Liver (tissue), 9 donors: Measurements from ENCODE around the gene FANCM. TPM values are rescaled to one million over a fixed set of nuclear protein-coding genes. Genes with fewer than 3 reads are reported as not detected.

Source experiments
- DNase-seq: peaks from one replicate; pipeline ENCODE4 v3.0.0-alpha.2; 2017; ENCODE audit warnings: low spot score
- H3K27ac ChIP-seq, 2 donors: one replicate each; pipeline ENCODE4 v1.7.0; 2013; ENCODE audit warnings: inconsistent platforms in 2 of 2, low read length in 2 of 2, control low read depth in 1 of 2, low read depth in 1 of 2, mild to moderate bottlenecking in 1 of 2
- H3K27me3 ChIP-seq, 4 donors: one replicate each; pipeline versions ENCODE4 v1.6.1 to v1.7.0; 2013; ENCODE audit warnings: low read length in 3 of 4, inconsistent platforms in 1 of 4, mild to moderate bottlenecking in 1 of 4, moderate library complexity in 1 of 4; ENCODE audit not compliant: control insufficient read depth in 4 of 4, insufficient read depth in 4 of 4
- H3K36me3 ChIP-seq, 4 donors: one replicate each; pipeline versions ENCODE4 v1.6.1 to v1.7.0; 2013; ENCODE audit warnings: low read length in 3 of 4, mild to moderate bottlenecking in 3 of 4, low read depth in 1 of 4, moderate library complexity in 1 of 4; ENCODE audit not compliant: control insufficient read depth in 4 of 4, insufficient read depth in 3 of 4
- H3K4me1 ChIP-seq, 4 donors: one replicate each; pipeline versions ENCODE4 v1.6.1 to v1.7.0; 2013; ENCODE audit warnings: low read length in 3 of 4, mild to moderate bottlenecking in 3 of 4, moderate library complexity in 1 of 4; ENCODE audit not compliant: control insufficient read depth in 4 of 4, insufficient read depth in 4 of 4
- H3K4me3 ChIP-seq, 3 donors: one replicate each; pipeline versions ENCODE4 v1.6.1 to v1.7.0; 2013; ENCODE audit warnings: low read length in 3 of 3, control low read depth in 1 of 3, low read depth in 1 of 3, mild to moderate bottlenecking in 1 of 3
- H3K9ac ChIP-seq, 2 donors: one replicate each; pipeline ENCODE4 v1.7.0; 2013; ENCODE audit warnings: low read length in 2 of 2, mild to moderate bottlenecking in 2 of 2, moderate library complexity in 2 of 2, control low read depth in 1 of 2, low read depth in 1 of 2
- H3K9me3 ChIP-seq, 4 donors: one replicate each; pipeline versions ENCODE4 v1.6.1 to v1.7.0; 2013; ENCODE audit warnings: low read length in 3 of 4; ENCODE audit not compliant: control insufficient read depth in 4 of 4
- EGR1 ChIP-seq, 2 donors: IDR thresholded peaks; 2 replicates each; pipeline ENCODE4 v1.6.1; 2016 to 2018; ENCODE audit warnings: antibody characterized with exemption in 2 of 2, low read depth in 2 of 2
- FOXA1 ChIP-seq: IDR thresholded peaks from 2 replicates; pipeline ENCODE4 v1.6.1; 2016; ENCODE audit warnings: antibody characterized with exemption
- FOXA2 ChIP-seq: IDR thresholded peaks from 2 replicates; pipeline ENCODE4 v1.6.1; 2016; ENCODE audit warnings: antibody characterized with exemption
- GABPA ChIP-seq, 2 donors: IDR thresholded peaks in 1 of 2; conservative IDR thresholded peaks in 1 of 2; 2 replicates each; pipeline ENCODE4 v1.6.1; 2016; ENCODE audit warnings: antibody characterized with exemption in 2 of 2, mild to moderate bottlenecking in 1 of 2, moderate library complexity in 1 of 2
- HNF4A ChIP-seq, 2 donors: conservative IDR thresholded peaks; 2 replicates each; pipeline ENCODE4 v1.6.1; 2016; ENCODE audit warnings: antibody characterized with exemption in 2 of 2, mild to moderate bottlenecking in 2 of 2
- HNF4G ChIP-seq: IDR thresholded peaks from 2 replicates; pipeline ENCODE4 v1.6.1; 2016; ENCODE audit warnings: antibody characterized with exemption
- JUND ChIP-seq, 2 donors: IDR thresholded peaks; 2 replicates each; pipeline ENCODE4 v1.6.1; 2016; ENCODE audit warnings: antibody characterized with exemption in 2 of 2
- NR2F2 ChIP-seq: IDR thresholded peaks from 2 replicates; pipeline ENCODE4 v1.6.1; 2016; ENCODE audit warnings: antibody characterized with exemption
- RAD21 ChIP-seq, 2 donors: IDR thresholded peaks; 2 replicates each; pipeline ENCODE4 v1.6.1; 2016; ENCODE audit warnings: antibody characterized with exemption in 2 of 2, mild to moderate bottlenecking in 2 of 2
- RXRA ChIP-seq, 2 donors: IDR thresholded peaks; 2 replicates each; pipeline ENCODE4 v1.6.1; 2017 to 2018; ENCODE audit warnings: antibody characterized with exemption in 2 of 2, mild to moderate bottlenecking in 1 of 2
- TAF1 ChIP-seq: conservative IDR thresholded peaks from 2 replicates; pipeline ENCODE4 v1.6.1; 2016; ENCODE audit warnings: antibody characterized with exemption, mild to moderate bottlenecking
- YY1 ChIP-seq: IDR thresholded peaks from 2 replicates; pipeline ENCODE4 v1.6.1; 2016; ENCODE audit warnings: antibody characterized with exemption, mild to moderate bottlenecking
- WGBS: extraction: QIAGEN DNeasy Blood & Tissue Kit; methylation state at CpG from one replicate; pipeline ENCODE4 v1.1.7; 2013; 5-methylcytosine and 5-hydroxymethylcytosine counted together
- polyA plus RNA-seq, 2 donors: library from polyadenylated mRNA; stranded (reverse) in 1 of 2; unstranded in 1 of 2; fragments of 200-250 nt in 1 of 2; fragments of >200 nt in 1 of 2; fragmentation: Nextera tagmentation in 1 of 2; extraction: Ambion mirVana in 1 of 2; gene quantifications; one replicate each; pipeline versions ENCODE4 v1.2.1 to v1.2.3, GENCODE V29; 2013 to 2015
- total RNA-seq, 2 donors: library from RNA; depleted of rRNA; stranded (reverse); fragments of >200 nt; gene quantifications; one replicate each; pipeline ENCODE4 v1.2.3, GENCODE V29; 2014
- TF ChIP-seq, protein P1 (sequence below): IDR thresholded peaks from 2 replicates; pipeline ENCODE4 v1.6.1; 2016; ENCODE audit warnings: antibody characterized with exemption
- TF ChIP-seq, protein P2 (sequence below): IDR thresholded peaks from 2 replicates; pipeline ENCODE4 v1.6.1; 2016; ENCODE audit warnings: antibody characterized with exemption
- TF ChIP-seq, protein P3 (sequence below): IDR thresholded peaks from 2 replicates; pipeline ENCODE4 v1.6.1; 2016; ENCODE audit warnings: antibody characterized with exemption, mild to moderate bottlenecking
- TF ChIP-seq, protein P4 (sequence below): fragments of 150-350 bp; IDR thresholded peaks from 2 replicates; pipeline ENCODE4 v1.5.1; 2017; ENCODE audit warnings: improper control_type of control experiment, low read depth, low read length; ENCODE audit not compliant: missing input control
- TF ChIP-seq, protein P5 (sequence below): IDR thresholded peaks from 2 replicates; pipeline ENCODE4 v1.6.1; 2016; ENCODE audit warnings: antibody characterized with exemption
- donor health status: healthy.
- donor health status: healthy.
- donor health status: healthy.
- donor health status: healthy.
- donor health status: healthy.

Gene FANCM
- total and polyA plus RNA-seq, 4 donors, result 0.38 to 7.4 (median 3.1) TPM

DNA sequence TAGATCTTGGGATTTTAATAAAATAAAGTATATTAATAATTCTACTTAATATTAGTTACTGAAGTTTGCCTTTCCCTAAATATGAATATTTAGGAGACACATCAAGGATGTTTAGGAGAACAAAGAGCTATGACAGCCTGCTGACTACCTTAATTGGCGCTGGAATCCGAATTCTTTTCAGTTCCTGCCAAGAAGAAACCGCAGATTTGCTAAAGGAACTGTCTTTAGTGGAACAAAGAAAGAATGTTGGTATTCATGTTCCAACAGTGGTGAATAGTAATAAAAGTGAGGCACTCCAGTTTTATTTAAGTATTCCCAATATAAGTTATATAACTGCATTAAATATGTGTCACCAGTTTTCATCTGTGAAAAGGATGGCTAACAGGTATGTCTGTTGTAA, 62.8 kb downstream of the FANCM start:
- H3K27me3 ChIP-seq, result no peaks in the 10 kb centered on the region
- no peak overlapping the region for H3K9ac ChIP-seq
- H3K4me1 ChIP-seq, result no peaks in the 10 kb centered on the region
- H3K27ac ChIP-seq, result no peak overlapping the region
- H3K36me3 ChIP-seq, result peaks cover 0 to 4% (median 0%) of the 10 kb centered on the region in 4 donors
- no peaks in the 10 kb centered on the region for H3K9me3 ChIP-seq
- DNase-seq, result no peak
- WGBS, result 97% methylated on average over 3 of the region's 3 CpGs
- H3K4me3 ChIP-seq, result no peak overlapping the region
- no peak for TF ChIP-seq HNF4A (conservative IDR thresholded peaks at IDR 0.05)
- TF ChIP-seq HNF4G, result no peak
- TF ChIP-seq, protein P1, sequence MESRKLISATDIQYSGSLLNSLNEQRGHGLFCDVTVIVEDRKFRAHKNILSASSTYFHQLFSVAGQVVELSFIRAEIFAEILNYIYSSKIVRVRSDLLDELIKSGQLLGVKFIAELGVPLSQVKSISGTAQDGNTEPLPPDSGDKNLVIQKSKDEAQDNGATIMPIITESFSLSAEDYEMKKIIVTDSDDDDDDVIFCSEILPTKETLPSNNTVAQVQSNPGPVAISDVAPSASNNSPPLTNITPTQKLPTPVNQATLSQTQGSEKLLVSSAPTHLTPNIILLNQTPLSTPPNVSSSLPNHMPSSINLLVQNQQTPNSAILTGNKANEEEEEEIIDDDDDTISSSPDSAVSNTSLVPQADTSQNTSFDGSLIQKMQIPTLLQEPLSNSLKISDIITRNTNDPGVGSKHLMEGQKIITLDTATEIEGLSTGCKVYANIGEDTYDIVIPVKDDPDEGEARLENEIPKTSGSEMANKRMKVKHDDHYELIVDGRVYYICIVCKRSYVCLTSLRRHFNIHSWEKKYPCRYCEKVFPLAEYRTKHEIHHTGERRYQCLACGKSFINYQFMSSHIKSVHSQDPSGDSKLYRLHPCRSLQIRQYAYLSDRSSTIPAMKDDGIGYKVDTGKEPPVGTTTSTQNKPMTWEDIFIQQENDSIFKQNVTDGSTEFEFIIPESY, result no peak
- no peak for TF ChIP-seq EGR1 (IDR thresholded peaks at IDR 0.05; ENCODE audit: low read depth in 2 of 2)
- TF ChIP-seq FOXA2, result no peak

DNA sequence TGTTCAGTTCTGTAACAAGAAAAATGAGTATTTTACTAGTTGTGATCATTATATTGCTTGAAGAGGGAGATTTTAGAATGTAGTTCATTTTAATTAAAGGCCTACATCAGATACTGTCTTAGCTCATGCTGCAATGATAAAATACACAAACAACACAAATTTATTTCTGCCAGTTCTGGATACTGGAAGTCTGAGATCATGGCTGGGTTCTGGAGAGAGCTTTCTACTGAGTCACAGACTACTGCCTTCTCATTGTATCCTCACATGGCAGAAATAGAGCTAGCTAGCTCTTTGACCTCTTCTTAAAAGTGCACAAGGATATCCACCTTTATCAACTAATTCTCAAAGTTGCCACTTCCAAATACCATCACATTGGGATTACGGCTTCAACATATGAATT, 63.5 kb downstream of the FANCM start:
- TF ChIP-seq, protein P2, sequence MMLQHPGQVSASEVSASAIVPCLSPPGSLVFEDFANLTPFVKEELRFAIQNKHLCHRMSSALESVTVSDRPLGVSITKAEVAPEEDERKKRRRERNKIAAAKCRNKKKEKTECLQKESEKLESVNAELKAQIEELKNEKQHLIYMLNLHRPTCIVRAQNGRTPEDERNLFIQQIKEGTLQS, result no peak
- TF ChIP-seq JUND (IDR thresholded peaks at IDR 0.05) (no peak), RAD21 (IDR thresholded peaks at IDR 0.05) (no peak), GABPA (IDR thresholded peaks at IDR 0.05 in 1 of 2, conservative IDR thresholded peaks at IDR 0.05 in 1 of 2) (no peak), NR2F2 (no peak), FOXA1 (no peak), HNF4A (conservative IDR thresholded peaks at IDR 0.05) (no peak), HNF4G (no peak), TAF1 (no peak), RXRA (IDR thresholded peaks at IDR 0.05) (no peak), EGR1 (IDR thresholded peaks at IDR 0.05; ENCODE audit: low read depth in 2 of 2) (no peak), YY1 (no peak)
- TF ChIP-seq, protein P3, sequence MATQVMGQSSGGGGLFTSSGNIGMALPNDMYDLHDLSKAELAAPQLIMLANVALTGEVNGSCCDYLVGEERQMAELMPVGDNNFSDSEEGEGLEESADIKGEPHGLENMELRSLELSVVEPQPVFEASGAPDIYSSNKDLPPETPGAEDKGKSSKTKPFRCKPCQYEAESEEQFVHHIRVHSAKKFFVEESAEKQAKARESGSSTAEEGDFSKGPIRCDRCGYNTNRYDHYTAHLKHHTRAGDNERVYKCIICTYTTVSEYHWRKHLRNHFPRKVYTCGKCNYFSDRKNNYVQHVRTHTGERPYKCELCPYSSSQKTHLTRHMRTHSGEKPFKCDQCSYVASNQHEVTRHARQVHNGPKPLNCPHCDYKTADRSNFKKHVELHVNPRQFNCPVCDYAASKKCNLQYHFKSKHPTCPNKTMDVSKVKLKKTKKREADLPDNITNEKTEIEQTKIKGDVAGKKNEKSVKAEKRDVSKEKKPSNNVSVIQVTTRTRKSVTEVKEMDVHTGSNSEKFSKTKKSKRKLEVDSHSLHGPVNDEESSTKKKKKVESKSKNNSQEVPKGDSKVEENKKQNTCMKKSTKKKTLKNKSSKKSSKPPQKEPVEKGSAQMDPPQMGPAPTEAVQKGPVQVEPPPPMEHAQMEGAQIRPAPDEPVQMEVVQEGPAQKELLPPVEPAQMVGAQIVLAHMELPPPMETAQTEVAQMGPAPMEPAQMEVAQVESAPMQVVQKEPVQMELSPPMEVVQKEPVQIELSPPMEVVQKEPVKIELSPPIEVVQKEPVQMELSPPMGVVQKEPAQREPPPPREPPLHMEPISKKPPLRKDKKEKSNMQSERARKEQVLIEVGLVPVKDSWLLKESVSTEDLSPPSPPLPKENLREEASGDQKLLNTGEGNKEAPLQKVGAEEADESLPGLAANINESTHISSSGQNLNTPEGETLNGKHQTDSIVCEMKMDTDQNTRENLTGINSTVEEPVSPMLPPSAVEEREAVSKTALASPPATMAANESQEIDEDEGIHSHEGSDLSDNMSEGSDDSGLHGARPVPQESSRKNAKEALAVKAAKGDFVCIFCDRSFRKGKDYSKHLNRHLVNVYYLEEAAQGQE, result no peak
- TF ChIP-seq, protein P4, sequence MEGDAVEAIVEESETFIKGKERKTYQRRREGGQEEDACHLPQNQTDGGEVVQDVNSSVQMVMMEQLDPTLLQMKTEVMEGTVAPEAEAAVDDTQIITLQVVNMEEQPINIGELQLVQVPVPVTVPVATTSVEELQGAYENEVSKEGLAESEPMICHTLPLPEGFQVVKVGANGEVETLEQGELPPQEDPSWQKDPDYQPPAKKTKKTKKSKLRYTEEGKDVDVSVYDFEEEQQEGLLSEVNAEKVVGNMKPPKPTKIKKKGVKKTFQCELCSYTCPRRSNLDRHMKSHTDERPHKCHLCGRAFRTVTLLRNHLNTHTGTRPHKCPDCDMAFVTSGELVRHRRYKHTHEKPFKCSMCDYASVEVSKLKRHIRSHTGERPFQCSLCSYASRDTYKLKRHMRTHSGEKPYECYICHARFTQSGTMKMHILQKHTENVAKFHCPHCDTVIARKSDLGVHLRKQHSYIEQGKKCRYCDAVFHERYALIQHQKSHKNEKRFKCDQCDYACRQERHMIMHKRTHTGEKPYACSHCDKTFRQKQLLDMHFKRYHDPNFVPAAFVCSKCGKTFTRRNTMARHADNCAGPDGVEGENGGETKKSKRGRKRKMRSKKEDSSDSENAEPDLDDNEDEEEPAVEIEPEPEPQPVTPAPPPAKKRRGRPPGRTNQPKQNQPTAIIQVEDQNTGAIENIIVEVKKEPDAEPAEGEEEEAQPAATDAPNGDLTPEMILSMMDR, result no peak
- TF ChIP-seq, protein P1, result no peak
- TF ChIP-seq, protein P5, sequence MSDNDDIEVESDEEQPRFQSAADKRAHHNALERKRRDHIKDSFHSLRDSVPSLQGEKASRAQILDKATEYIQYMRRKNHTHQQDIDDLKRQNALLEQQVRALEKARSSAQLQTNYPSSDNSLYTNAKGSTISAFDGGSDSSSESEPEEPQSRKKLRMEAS, result no peak
- no peak overlapping the region for H3K4me3 ChIP-seq

More for the DNA sequence above, 63.5 kb downstream of the FANCM start:
- DNase-seq, result no peak
- no peaks in the 10 kb centered on the region for H3K4me1 ChIP-seq
- no peak overlapping the region for H3K9ac ChIP-seq
- WGBS, result 96% methylated on average over 1 of the region's 1 CpG
- no peaks in the 10 kb centered on the region for H3K9me3 ChIP-seq
- H3K27me3 ChIP-seq, result no peaks in the 10 kb centered on the region
- peaks cover 0 to 4% (median 0%) of the 10 kb centered on the region in 4 donors for H3K36me3 ChIP-seq
- H3K27ac ChIP-seq, result no peak overlapping the region
